ENCODE results near the gene RAB8A. TPM values are rescaled to one million over a fixed set of nuclear protein-coding genes. Genes with fewer than 3 reads are reported as not detected.

The RAB8A gene
- total and polyA plus RNA-seq, 2 of the 8 experiments (the other 6 are each of a cell fraction or from before 2014, with no cell fraction given), result 65.8 to 97.0 TPM

- Histone ChIP-seq H3K79me2 (ENCODE audit: control insufficient read depth in 1 of 2, insufficient read depth in 2 of 2, low read length in 2 of 2) (peaks cover 16 to 40% of the 10 kb centered on the region in 2 experiments), H4K20me1 (replicated peaks in 1 of 2; ENCODE audit: control insufficient read depth in 1 of 2, insufficient read depth in 2 of 2, low read length in 2 of 2) (peaks cover 0 to 2% of the 10 kb centered on the region in 2 experiments), H3K23ac (ENCODE audit: insufficient read length) (no peak overlapping the region), H4K8ac (ENCODE audit: extremely low read depth, insufficient read depth, low read length) (peak overlapping the region; percentile 94; the same call in 1 of the 2 replicates), H2BK12ac (ENCODE audit: low read depth, low read length) (peak overlapping the region; percentile 91), H4K5ac (ENCODE audit: insufficient read length, low read depth, low read length) (peak overlapping the region; percentile 73), H2AK5ac (ENCODE audit: low read depth, low read length) (peak overlapping the region; percentile 66; the same call in 1 of the 2 replicates), H3K56ac (replicated peaks; ENCODE audit: insufficient read length, low read depth, low read length) (peak overlapping the region; percentile 70), H3K27ac (ENCODE audit: low read depth, low read length) (peak overlapping the region; percentile 85), H3K4me3 (ENCODE audit: extremely low read depth in 1 of 4, insufficient read depth in 2 of 4, low read depth in 3 of 4, low read length in 4 of 4) (peak overlapping the region; percentile 65 to 99 (median 84)), H3K4me2 (ENCODE audit: insufficient read depth in 1 of 2, low read depth in 2 of 2, low read length in 2 of 2) (peak overlapping the region; percentile 66 to 72), H3K4me1 (replicated peaks in 1 of 4; ENCODE audit: control insufficient read depth in 3 of 4, insufficient read depth in 4 of 4, low read length in 3 of 4) (peaks cover 0 to 8% (median 7%) of the 10 kb centered on the region in 4 experiments; a peak in 5 of 7 replicates), H3K14ac (ENCODE audit: insufficient read length) (no peak overlapping the region), H3K36me3 (ENCODE audit: control insufficient read depth in 2 of 4, insufficient read depth in 4 of 4, low read length in 3 of 4) (peaks cover 0 to 1% (median 0%) of the 10 kb centered on the region in 4 experiments; a peak in 2 of 8 replicates), H2BK120ac (replicated peaks; ENCODE audit: low read depth, low read length) (no peak overlapping the region), H3K9ac (replicated peaks in 1 of 4; ENCODE audit: extremely low read depth in 1 of 4, low read depth in 3 of 4, low read length in 3 of 4) (peak overlapping the region; percentile 83 to 99 (median 91)), H3K79me1 (ENCODE audit: low read depth, low read length) (peaks cover 4% of the 10 kb centered on the region), H3K27me3 (replicated peaks in 1 of 4; ENCODE audit: control insufficient read depth in 3 of 4, extremely low read depth in 1 of 4, insufficient read depth in 3 of 4, low read length in 3 of 4) (no peaks in the 10 kb centered on the region), H3K4ac (replicated peaks; ENCODE audit: insufficient read length, low read depth, low read length) (peak overlapping the region; percentile 36), H3K23me2 (ENCODE audit: low read depth, low read length) (no peaks in the 10 kb centered on the region; the same call in 1 of the 2 replicates), H2BK15ac (ENCODE audit: low read length) (peak overlapping the region; percentile 67; the same call in 1 of the 2 replicates), H2BK20ac (ENCODE audit: low read length) (no peak overlapping the region), H2AFZ (ENCODE audit: low read length) (no peak overlapping the region), H2BK5ac (ENCODE audit: low read depth, low read length) (peak overlapping the region; percentile 88), H3K18ac (ENCODE audit: extremely low read depth, low read length) (peak overlapping the region; percentile 55; the same call in 1 of the 2 replicates), H3K9me3 (ENCODE audit: insufficient read depth in 2 of 2, low read depth in 1 of 2, low read length in 1 of 2) (no peaks in the 10 kb centered on the region), H4K91ac (replicated peaks; ENCODE audit: insufficient read length, low read length) (peak overlapping the region; percentile 7)
- ChIA-PET POLR2A (ENCODE audit: partially characterized antibody) (interaction anchor here (0.6 to 22.4 kb wide), 28 partner anchors 10 to 885 kb away, joined by 3 to 582 read pairs (median 4); partner anchors contain the start of genes FAM32A, HSH2D and RAB8A), CTCF (ENCODE audit: partially characterized antibody) (interaction anchor here (0.7 to 9.6 kb wide), 6 partner anchors 9 to 1511 kb away, joined by 3 to 107 read pairs (median 4); partner anchors contain the start of gene RAB8A)
- DNase-seq (ENCODE audit: low read depth in 1 of 2, low spot score in 2 of 2), result no peak
- 26% methylated on average over 21 of the region's 21 CpGs; no CpG with 5 or more reads in 1 of the 2 experiments for WGBS, 2 experiments (ENCODE audit: extremely low coverage in 1 of 2, insufficient coverage in 1 of 2, insufficient read length in 1 of 2, insufficient replicate concordance in 2 of 2, low coverage in 1 of 2, low lambda C conversion rate in 2 of 2, missing lambda C conversion rate in 1 of 2)
- FAIRE-seq, result no peak
- TF ChIP-seq HDAC2 (IDR thresholded peaks at IDR 0.05; ENCODE audit: borderline replicate concordance in 1 of 2, low read depth in 2 of 2, low read length in 2 of 2) (0 out of 4 replicates have a peak, but pooled peaks have one; percentile 21 to 44), JUN (IDR thresholded peaks at IDR 0.05; ENCODE audit: low read depth, low read length) (no peak), BCL11A (IDR thresholded peaks at IDR 0.05; ENCODE audit: low read depth in 2 of 2, low read length in 2 of 2) (no peak), SIN3A (conservative IDR thresholded peaks at IDR 0.05 in 1 of 2, IDR thresholded peaks at IDR 0.05 in 1 of 2; ENCODE audit: low read depth in 1 of 2, low read length in 2 of 2) (no peak), NRF1 (IDR thresholded peaks at IDR 0.05; ENCODE audit: low read depth, low read length) (no peak), SIX5 (IDR thresholded peaks at IDR 0.05; ENCODE audit: low read depth, low read length) (no peak), ATF2 (IDR thresholded peaks at IDR 0.05; ENCODE audit: low read length) (no peak)
- TF ChIP-seq, protein P1, sequence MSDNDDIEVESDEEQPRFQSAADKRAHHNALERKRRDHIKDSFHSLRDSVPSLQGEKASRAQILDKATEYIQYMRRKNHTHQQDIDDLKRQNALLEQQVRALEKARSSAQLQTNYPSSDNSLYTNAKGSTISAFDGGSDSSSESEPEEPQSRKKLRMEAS (IDR thresholded peaks at IDR 0.05), result no peak
Observed at GRCh38 chr19:16075430-16076153, 36.1 kb upstream of the RAB8A start.

Measured in H1 (cell line).